A549 (cell line): ENCODE data around the gene FAM240A. TPM values are rescaled to one million over a fixed set of nuclear protein-coding genes. Genes with fewer than 3 reads are reported as not detected.

Experiments
- ATAC-seq, 2 experiments: fragments of 200-7000 bp in 1 of 2; fragments of >200 bp in 1 of 2; cut with Nextera tagmentation in 1 of 2; cut with Tn5 transposase in 1 of 2; 3 replicates each; pipeline versions ENCODE4 v1.8.0 to v1.9.1; 2018 to 2020; ENCODE audit warnings: mild to moderate bottlenecking in 1 of 2, moderate library complexity in 1 of 2
- CTCF ChIA-PET: fragments of 300-600 bp; sonication (Branson Sonifier 250); formaldehyde crosslinking; extraction: SDS; loops from one replicate; lab custom pipeline; 2021; ENCODE audit warnings: antibody characterized with exemption, inconsistent platforms; lab: Yijun Ruan, JAX
- POLR2A ChIA-PET: fragments of 350-600 bp; formaldehyde crosslinking; extraction: SDS; loops from one replicate; lab custom pipeline; 2021; ENCODE audit warnings: antibody characterized with exemption, inconsistent platforms; lab: Yijun Ruan, JAX
- DNase-seq, 2 experiments: peaks; one replicate each; pipeline versions ENCODE4 v3.0.0 to v3.0.0-alpha.2; 2011 to 2016; ENCODE audit warnings: low read depth in 1 of 2, low spot score in 1 of 2
- FAIRE-seq: peaks from 2 replicates; lab custom pipeline; 2011; peaks lifted over from hg19 to GRCh38; lab: Jason Lieb, UNC
- H3K27ac ChIP-seq, 2 experiments: fragments of >200 bp; sonication (Bioruptor Twin); formaldehyde crosslinking; 3 replicates each; pipeline ENCODE4 v1.5.1; 2016 to 2017
- H3K4me1 ChIP-seq: fragments of >200 bp; sonication (Bioruptor Twin); formaldehyde crosslinking; 3 replicates; pipeline ENCODE4 v1.6.1; 2016
- H3K4me2 ChIP-seq: fragments of >200 bp; sonication (Bioruptor Twin); formaldehyde crosslinking; 3 replicates; pipeline ENCODE4 v1.6.1; 2016
- H3K4me3 ChIP-seq: fragments of >200 bp; sonication (Bioruptor Twin); formaldehyde crosslinking; 3 replicates; pipeline ENCODE4 v1.5.1; 2016
- H3K9me3 ChIP-seq: fragments of >200 bp; sonication (Bioruptor Twin); formaldehyde crosslinking; 3 replicates; pipeline ENCODE4 v1.6.1; 2016
- BHLHE40 ChIP-seq: IDR thresholded peaks from 2 replicates; pipeline ENCODE4 v1.6.1; 2012; ENCODE audit warnings: low read depth, low read length, inconsistent platforms
- CBX8 ChIP-seq: fragments of 200-600 bp; sonication (generic); IDR thresholded peaks from 2 replicates; pipeline ENCODE4 v1.6.1; 2016
- CHD2 ChIP-seq: fragments of 150-350 bp; IDR thresholded peaks from 2 replicates; pipeline ENCODE4 v1.6.1; 2014; ENCODE audit warnings: low read length; ENCODE audit not compliant: partially characterized antibody
- ESRRA ChIP-seq: fragments of 150-350 bp; IDR thresholded peaks from 2 replicates; pipeline ENCODE4 v1.6.1; 2014; ENCODE audit warnings: mild to moderate bottlenecking, low read length, borderline replicate concordance
- FOSB ChIP-seq: fragments of 250-450 bp; sonication (Bioruptor Pico); IDR thresholded peaks from 2 replicates; pipeline ENCODE4 v1.5.0; 2020; ENCODE audit warnings: mild to moderate bottlenecking, moderate library complexity
- FOXS1 ChIP-seq: fragments of 250-450 bp; sonication (Bioruptor Pico); IDR thresholded peaks from 2 replicates; pipeline ENCODE4 v1.5.0; 2020; ENCODE audit warnings: mild to moderate bottlenecking, moderate library complexity
- HDAC2 ChIP-seq: fragments of 200-600 bp; sonication (generic); IDR thresholded peaks from 2 replicates; pipeline ENCODE4 v1.6.1; 2016
- HOXB13 ChIP-seq: fragments of 250-450 bp; sonication (Bioruptor Pico); IDR thresholded peaks from 2 replicates; pipeline ENCODE4 v1.5.0; 2020; ENCODE audit warnings: low read depth, mild to moderate bottlenecking, moderate library complexity
- JUNB ChIP-seq: fragments of >200 bp; sonication (Bioruptor Twin); formaldehyde crosslinking; IDR thresholded peaks from 2 replicates; pipeline ENCODE4 v1.6.1; 2016
- KDM5A ChIP-seq: fragments of 200-600 bp; sonication (generic); IDR thresholded peaks from 2 replicates; pipeline ENCODE4 v1.6.1; 2016; ENCODE audit warnings: antibody characterized with exemption, mild to moderate bottlenecking
- MYC ChIP-seq: IDR thresholded peaks from 2 replicates; pipeline ENCODE4 v1.6.1; 2012; ENCODE audit warnings: mild to moderate bottlenecking, inconsistent platforms, low read length, improper control_type of control experiment, borderline replicate concordance
- PHF8 ChIP-seq: fragments of 200-600 bp; sonication (generic); IDR thresholded peaks from 2 replicates; pipeline ENCODE4 v1.6.1; 2016; ENCODE audit warnings: low read depth, mild to moderate bottlenecking, antibody characterized with exemption, moderate library complexity, borderline replicate concordance
- POLR2AphosphoS2 ChIP-seq: conservative IDR thresholded peaks from 2 replicates; pipeline ENCODE4 v1.6.1; 2012; ENCODE audit warnings: low read length, improper control_type of control experiment, inconsistent platforms
- RCOR1 ChIP-seq: fragments of 150-350 bp; IDR thresholded peaks from 2 replicates; pipeline ENCODE4 v1.6.1; 2014; ENCODE audit warnings: antibody characterized with exemption, low read length, low read depth
- RFX5 ChIP-seq: fragments of 450-650 bp; IDR thresholded peaks from 2 replicates; pipeline ENCODE4 v1.7.1; 2014; ENCODE audit warnings: antibody characterized with exemption, mild to moderate bottlenecking, moderate library complexity
- TFCP2L1 ChIP-seq: fragments of 250-450 bp; sonication (Bioruptor Pico); IDR thresholded peaks from 2 replicates; pipeline ENCODE4 v1.5.0; 2021; ENCODE audit warnings: mild to moderate bottlenecking
- ZFP36 ChIP-seq: fragments of 450-650 bp; IDR thresholded peaks from 2 replicates; pipeline ENCODE4 v1.6.1; 2014; ENCODE audit warnings: borderline replicate concordance; ENCODE audit not compliant: partially characterized antibody
- WGBS: methylation state at CpG from one replicate; pipeline ENCODE4 v1.1.6; 2017; ENCODE audit errors: missing lambda C conversion rate; 5-methylcytosine and 5-hydroxymethylcytosine counted together
- polyA plus RNA-seq, 4 experiments: library from polyadenylated mRNA; depleted of rRNA in 3 of 4; stranded (reverse); fragments of >200 nt; fragmentation: RNase III in 1 of 4; extraction: RNeasy Plus Mini Kit Qiagen cat#74134 plus additional on column Dnase treatment in 1 of 4; gene quantifications; 2 replicates in 3 of 4; 3 replicates in 1 of 4; pipeline ENCODE4 v1.2.3, GENCODE V29; 2011 to 2017
- TF ChIP-seq, protein P1 (sequence below): fragments of 250-450 bp; sonication (Bioruptor Pico); IDR thresholded peaks from 2 replicates; pipeline ENCODE4 v1.5.0; 2021; ENCODE audit warnings: mild to moderate bottlenecking, moderate library complexity, borderline replicate concordance
- TF ChIP-seq, protein P2 (sequence below): fragments of >200 bp; sonication (Bioruptor Twin); formaldehyde crosslinking; IDR thresholded peaks from 3 replicates; pipeline ENCODE4 v1.6.1; 2016
- TF ChIP-seq, protein P3 (sequence below): fragments of 150-350 bp; IDR thresholded peaks from 2 replicates; pipeline ENCODE4 v1.6.1; 2014; ENCODE audit warnings: low read depth, mild to moderate bottlenecking, low read length
- TF ChIP-seq, protein P4 (sequence below): fragments of 250-450 bp; sonication (Bioruptor Pico); IDR thresholded peaks from 2 replicates; pipeline ENCODE4 v1.5.0; 2020; ENCODE audit warnings: low read depth, mild to moderate bottlenecking, moderate library complexity
- TF ChIP-seq, protein P5 (sequence below): fragments of 200-600 bp; sonication (generic); IDR thresholded peaks from 2 replicates; pipeline ENCODE4 v1.6.1; 2016; ENCODE audit warnings: antibody characterized with exemption, mild to moderate bottlenecking, moderate library complexity
- TF ChIP-seq, protein P6 (sequence below): fragments of 450-650 bp; IDR thresholded peaks from 2 replicates; pipeline ENCODE4 v1.6.1; 2014; ENCODE audit warnings: antibody characterized with exemption

The FAM240A gene
- polyA plus RNA-seq, 2 of the 4 experiments (the other 2 are of a cell fraction), result not detected

DNA sequence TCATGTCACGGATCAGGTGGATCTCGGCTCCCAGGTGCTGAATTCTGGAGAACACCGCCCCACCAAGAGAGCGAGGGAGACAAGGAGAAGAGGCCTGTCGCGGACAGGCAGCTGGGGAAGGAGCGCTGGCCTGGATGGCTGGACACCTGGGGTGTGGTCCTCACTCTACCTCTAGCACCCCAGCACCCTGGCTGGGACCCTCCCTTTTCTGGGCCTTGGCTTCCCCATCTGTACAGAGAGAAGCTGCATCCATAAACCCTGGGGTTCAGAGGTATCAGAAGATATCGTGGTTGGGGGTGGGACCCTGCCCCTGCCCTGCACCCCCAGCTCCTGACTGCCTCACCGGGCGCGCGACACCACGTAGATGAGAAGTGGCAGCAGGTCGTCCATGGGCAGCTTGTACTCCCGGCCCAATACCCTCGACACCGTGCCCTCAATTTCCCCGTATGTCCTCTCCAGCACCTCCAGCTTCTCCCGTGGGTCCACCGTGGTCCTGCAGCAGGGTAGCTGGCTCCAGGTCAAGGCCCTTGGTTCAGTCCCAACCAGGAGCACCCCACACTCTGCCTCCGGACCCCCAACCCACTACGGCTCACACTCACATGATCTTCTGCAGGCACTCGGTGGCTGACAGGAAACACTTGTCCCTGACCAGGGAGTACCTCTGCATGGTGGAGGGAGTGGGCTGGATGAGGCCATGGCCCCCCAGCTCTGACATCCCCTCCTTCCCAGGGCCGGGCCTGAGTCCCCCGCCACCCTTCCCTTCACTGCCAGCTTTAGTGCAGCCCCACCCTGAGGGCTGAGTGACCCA, 59.4 kb downstream of the FAM240A start:
- no peak for TF ChIP-seq KDM5A
- TF ChIP-seq, protein P1, sequence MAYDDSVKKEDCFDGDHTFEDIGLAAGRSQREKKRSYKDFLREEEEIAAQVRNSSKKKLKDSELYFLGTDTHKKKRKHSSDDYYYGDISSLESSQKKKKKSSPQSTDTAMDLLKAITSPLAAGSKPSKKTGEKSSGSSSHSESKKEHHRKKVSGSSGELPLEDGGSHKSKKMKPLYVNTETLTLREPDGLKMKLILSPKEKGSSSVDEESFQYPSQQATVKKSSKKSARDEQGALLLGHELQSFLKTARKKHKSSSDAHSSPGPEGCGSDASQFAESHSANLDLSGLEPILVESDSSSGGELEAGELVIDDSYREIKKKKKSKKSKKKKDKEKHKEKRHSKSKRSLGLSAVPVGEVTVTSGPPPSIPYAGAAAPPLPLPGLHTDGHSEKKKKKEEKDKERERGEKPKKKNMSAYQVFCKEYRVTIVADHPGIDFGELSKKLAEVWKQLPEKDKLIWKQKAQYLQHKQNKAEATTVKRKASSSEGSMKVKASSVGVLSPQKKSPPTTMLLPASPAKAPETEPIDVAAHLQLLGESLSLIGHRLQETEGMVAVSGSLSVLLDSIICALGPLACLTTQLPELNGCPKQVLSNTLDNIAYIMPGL, result no peak
- TF ChIP-seq ESRRA, result no peak
- TF ChIP-seq ZFP36, result no peak
- no peak for TF ChIP-seq JUNB
- TF ChIP-seq, protein P2, sequence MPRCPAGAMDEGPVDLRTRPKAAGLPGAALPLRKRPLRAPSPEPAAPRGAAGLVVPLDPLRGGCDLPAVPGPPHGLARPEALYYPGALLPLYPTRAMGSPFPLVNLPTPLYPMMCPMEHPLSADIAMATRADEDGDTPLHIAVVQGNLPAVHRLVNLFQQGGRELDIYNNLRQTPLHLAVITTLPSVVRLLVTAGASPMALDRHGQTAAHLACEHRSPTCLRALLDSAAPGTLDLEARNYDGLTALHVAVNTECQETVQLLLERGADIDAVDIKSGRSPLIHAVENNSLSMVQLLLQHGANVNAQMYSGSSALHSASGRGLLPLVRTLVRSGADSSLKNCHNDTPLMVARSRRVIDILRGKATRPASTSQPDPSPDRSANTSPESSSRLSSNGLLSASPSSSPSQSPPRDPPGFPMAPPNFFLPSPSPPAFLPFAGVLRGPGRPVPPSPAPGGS, result no peak
- no peak for TF ChIP-seq PHF8
- TF ChIP-seq BHLHE40, result no peak
- Histone ChIP-seq H3K4me1 (no peaks in the 10 kb centered on the region), H3K27ac (no peak overlapping the region), H3K9me3 (no peaks in the 10 kb centered on the region), H3K4me2 (no peak overlapping the region), H3K4me3 (no peak overlapping the region)
- CTCF ChIA-PET, result no interaction called here
- POLR2A ChIA-PET, result no interaction called here
- DNase-seq, result no peak
- 90% methylated on average over 20 of the region's 25 CpGs for WGBS
- no peak for ATAC-seq
- FAIRE-seq, result no peak

DNA sequence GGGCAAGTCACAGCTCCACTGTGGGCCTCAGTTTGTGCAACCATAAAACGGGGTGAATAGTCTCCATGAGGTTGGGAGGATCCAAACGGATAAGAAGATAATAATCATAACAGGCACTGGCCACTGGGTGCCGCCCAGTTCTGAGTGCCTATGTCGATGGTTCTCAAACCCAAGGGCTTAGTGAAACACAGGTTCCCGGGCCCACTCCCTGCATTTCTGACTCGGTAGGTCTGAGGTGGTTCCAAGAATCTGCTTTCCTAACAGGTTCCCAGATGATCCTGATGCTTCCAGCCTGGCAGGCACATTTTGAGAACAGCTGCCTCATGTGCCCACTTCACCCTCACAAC, 60.0 kb downstream of the FAM240A start:
- no peaks in the 10 kb centered on the region for H3K9me3 ChIP-seq
- DNase-seq (no peak), FAIRE-seq (no peak), ATAC-seq (no peak)
- ChIA-PET POLR2A (no interaction called here), CTCF (no interaction called here)
- H3K4me1 ChIP-seq, result no peaks in the 10 kb centered on the region
- WGBS, result 82% methylated on average over 4 of the region's 6 CpGs
- H3K4me3 ChIP-seq, result no peak overlapping the region
- H3K27ac ChIP-seq, result no peak overlapping the region
- no peak overlapping the region for H3K4me2 ChIP-seq
- TF ChIP-seq RCOR1 (no peak), MYC (no peak), CBX8 (no peak), HOXB13 (CRISPR knock-in tag) (no peak), ZFP36 (no peak), TFCP2L1 (CRISPR knock-in tag) (no peak), HDAC2 (no peak), CHD2 (no peak), POLR2AphosphoS2 (no peak), FOXS1 (no peak), FOSB (no peak), RFX5 (no peak)
- TF ChIP-seq, protein P3, sequence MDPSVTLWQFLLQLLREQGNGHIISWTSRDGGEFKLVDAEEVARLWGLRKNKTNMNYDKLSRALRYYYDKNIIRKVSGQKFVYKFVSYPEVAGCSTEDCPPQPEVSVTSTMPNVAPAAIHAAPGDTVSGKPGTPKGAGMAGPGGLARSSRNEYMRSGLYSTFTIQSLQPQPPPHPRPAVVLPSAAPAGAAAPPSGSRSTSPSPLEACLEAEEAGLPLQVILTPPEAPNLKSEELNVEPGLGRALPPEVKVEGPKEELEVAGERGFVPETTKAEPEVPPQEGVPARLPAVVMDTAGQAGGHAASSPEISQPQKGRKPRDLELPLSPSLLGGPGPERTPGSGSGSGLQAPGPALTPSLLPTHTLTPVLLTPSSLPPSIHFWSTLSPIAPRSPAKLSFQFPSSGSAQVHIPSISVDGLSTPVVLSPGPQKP, result no peak
- TF ChIP-seq, protein P4, sequence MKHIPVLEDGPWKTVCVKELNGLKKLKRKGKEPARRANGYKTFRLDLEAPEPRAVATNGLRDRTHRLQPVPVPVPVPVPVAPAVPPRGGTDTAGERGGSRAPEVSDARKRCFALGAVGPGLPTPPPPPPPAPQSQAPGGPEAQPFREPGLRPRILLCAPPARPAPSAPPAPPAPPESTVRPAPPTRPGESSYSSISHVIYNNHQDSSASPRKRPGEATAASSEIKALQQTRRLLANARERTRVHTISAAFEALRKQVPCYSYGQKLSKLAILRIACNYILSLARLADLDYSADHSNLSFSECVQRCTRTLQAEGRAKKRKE (CRISPR knock-in tag), result no peak
- TF ChIP-seq, protein P5, sequence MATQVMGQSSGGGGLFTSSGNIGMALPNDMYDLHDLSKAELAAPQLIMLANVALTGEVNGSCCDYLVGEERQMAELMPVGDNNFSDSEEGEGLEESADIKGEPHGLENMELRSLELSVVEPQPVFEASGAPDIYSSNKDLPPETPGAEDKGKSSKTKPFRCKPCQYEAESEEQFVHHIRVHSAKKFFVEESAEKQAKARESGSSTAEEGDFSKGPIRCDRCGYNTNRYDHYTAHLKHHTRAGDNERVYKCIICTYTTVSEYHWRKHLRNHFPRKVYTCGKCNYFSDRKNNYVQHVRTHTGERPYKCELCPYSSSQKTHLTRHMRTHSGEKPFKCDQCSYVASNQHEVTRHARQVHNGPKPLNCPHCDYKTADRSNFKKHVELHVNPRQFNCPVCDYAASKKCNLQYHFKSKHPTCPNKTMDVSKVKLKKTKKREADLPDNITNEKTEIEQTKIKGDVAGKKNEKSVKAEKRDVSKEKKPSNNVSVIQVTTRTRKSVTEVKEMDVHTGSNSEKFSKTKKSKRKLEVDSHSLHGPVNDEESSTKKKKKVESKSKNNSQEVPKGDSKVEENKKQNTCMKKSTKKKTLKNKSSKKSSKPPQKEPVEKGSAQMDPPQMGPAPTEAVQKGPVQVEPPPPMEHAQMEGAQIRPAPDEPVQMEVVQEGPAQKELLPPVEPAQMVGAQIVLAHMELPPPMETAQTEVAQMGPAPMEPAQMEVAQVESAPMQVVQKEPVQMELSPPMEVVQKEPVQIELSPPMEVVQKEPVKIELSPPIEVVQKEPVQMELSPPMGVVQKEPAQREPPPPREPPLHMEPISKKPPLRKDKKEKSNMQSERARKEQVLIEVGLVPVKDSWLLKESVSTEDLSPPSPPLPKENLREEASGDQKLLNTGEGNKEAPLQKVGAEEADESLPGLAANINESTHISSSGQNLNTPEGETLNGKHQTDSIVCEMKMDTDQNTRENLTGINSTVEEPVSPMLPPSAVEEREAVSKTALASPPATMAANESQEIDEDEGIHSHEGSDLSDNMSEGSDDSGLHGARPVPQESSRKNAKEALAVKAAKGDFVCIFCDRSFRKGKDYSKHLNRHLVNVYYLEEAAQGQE, result no peak
- TF ChIP-seq, protein P6, sequence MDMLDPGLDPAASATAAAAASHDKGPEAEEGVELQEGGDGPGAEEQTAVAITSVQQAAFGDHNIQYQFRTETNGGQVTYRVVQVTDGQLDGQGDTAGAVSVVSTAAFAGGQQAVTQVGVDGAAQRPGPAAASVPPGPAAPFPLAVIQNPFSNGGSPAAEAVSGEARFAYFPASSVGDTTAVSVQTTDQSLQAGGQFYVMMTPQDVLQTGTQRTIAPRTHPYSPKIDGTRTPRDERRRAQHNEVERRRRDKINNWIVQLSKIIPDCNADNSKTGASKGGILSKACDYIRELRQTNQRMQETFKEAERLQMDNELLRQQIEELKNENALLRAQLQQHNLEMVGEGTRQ, result no peak
- TF ChIP-seq, protein P1, result no peak
